ENCODE measurements around the gene C4orf17.
"Not testable (repeated sequence)": the region's sequence is repeated elsewhere in the genome, so short reads cannot be mapped to it uniquely, and the experiment has no call there.

Gene C4orf17

DNA sequence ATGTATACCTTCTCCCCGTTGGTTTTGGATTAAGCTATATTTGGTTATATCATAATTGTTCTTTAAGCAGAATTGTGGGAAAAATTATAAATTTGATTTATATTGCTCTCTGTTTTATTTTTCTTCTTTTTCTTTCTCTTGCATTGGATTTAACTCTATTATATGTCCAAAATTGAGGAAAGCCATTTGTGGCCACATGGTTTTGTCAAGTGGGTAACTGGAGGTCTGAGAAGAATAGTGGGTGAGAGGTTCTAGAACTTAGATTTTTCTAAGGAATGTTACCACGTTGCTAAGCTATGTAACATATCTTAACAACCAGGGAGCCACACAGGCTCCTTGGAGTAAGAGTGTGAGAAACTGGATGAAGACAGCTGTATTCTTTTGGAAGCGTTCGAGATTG lies at the start of gene C4orf17:
Gene C4orf17, plus strand, starts transcription at position 301 of the 400 bp plus-strand sequence. CDS start 2,061 bp downstream, outside the sequence.
- no peak for DNase-seq

DNA sequence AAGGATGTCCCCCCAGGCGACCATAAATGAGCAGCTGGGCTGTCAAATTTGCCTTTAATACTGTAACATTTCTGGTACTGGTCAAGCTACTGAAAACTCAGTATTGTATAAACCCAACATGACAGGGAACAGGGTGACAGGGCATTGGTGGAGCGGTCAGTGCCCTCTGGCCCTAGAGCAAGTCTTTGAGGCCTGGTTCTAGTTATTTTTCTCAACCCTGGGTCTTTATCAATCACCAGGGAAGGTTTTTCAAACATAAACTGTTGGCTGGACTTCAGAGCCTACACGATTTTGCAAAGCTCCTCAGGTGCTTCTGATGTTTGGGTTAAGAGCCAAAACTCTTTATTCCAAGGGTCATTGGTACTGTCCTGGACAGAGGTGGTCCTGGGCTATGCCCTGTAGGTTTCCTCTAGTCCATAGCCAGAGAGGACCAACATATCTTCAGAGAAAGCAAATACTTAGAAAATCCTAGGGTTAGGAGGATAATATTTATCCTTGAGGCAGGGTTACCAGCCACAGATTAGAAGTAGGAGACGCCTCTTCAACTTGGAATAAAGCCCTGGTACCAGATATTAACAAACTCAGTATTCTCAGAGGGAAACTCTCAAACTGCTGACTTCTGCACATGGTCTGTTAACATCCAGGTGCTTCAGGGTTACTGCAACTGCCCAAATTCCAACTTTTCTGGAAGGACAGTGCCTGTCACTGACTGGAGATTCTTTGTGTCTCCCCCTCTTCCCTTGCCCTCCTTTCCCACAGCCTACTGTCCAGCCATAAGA lies 49.0 kb upstream of the C4orf17 start:
- DNase-seq: no peak

DNA sequence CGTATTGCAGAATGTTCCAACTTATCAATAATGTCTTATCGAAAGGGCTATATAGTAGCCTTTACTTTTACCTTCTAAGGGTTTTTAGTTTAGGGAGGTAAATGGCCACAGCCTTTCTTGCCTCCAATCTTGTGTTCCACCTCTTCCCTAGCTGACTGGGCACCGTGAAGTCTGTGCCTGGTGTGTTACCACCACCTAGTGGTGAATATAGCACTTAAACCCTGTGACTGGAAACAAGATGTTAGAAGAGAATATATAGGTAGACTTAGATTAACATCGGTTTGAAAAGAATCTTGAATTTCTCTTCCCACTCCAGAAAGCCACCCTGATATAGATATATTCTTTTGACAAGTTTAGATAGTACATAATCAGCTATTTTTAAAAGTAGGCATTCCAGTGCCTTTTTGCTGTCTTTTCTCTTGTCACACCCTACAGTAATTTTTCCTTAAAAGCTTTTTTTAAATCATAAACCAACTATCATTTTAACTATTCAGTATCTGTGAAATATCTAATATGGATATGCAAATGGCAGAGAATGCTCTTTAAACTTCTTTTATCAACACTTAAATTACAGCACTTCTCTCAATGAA lies 47.9 kb upstream of the C4orf17 start:
- DNase-seq: peak; percentile 34

DNA sequence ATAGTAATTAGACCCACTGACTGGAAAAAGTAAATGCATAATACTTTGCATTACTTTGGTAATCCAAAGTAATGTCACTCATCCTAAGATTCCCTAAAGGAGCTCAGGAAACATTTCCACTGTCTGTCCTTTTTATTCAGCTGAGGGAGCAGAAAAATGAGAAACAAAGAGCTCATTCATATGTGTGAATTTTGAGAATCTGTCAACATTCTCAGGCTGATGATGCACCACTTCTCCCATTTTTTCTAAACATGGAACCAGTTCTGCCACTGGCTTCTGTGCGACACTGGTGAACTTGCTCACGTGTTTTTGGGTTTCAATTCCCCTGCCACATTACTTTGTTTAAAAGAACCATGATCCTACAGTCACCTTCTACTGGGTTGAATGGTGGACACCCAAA lies 47.3 kb upstream of the C4orf17 start:
- no peak for DNase-seq

DNA sequence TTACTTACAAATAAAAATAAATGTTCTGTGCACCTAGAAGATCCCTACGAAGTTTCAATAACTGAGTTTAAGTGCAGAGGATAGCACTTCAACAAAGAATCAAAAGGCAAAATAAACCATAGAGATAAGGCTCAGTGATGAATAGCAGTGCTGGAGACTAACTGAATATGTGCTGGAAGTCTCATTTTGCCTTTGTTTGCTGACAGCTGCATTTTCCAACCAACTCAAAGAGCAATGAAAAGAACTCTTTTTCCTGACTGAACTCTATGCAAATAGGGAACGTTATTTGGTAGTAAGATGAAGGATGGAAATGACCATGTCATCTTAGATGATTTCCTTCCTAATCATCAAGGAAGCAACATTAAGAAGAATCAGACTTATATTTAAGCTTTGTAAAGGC lies 42.9 kb upstream of the C4orf17 start:
- no peak for DNase-seq

DNA sequence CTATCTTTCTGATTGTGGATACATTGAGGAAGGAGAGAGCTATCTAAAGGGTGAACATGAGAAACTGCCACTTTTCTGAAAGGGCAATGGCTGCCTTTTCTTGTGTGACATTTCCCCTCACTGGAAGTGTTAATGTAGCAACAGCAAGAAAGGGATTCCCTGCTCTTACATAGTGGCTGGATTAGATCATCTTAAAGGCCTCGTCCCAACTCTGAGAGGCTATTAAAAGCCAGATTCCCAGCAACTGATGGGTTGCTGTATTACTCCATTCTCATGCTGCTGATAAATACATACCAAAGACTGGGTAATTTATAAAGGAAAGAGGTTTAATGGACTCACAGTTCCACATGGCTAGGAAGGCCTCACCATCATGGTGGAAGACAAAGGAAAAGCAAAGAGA lies 41.9 kb upstream of the C4orf17 start:
- DNase-seq: no peak

DNA sequence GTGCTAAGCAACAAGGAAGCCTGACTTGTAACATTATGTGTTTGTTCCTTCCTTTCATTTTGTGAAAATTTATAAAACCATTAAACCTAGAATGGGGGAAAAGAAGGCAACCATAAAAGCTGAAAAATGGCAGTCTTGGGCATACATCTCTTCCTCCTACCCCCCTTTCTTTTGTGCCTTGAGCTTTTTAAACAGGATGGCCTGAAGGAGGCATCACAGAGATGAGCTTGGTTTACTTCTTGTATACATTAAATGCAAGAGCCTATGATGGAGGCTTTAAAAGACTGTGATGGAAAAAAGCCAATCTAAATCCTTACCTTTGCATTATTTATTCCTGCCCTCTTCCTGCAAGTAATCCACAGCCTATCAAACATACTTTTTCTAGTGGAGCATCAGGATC lies 39.5 kb upstream of the C4orf17 start:
- DNase-seq: no peak

DNA sequence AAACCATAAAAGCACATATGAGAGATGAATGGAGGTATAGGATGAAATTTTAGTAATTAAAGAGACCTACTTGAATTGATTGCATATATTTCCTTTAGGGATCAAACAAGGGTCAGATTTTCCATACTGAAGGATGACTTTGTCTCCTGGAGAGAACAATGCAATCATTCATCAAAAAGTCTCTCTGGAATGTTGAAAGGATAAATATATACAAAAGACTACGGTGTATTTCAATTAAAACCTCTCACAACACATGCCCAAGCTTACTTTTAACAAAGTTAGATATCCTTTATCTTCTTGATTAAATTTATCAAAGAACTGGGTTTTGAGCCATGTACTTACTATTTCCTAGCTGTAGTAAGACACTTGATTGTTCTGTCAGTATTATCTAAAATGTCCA lies 38.9 kb upstream of the C4orf17 start:
- DNase-seq: no peak

DNA sequence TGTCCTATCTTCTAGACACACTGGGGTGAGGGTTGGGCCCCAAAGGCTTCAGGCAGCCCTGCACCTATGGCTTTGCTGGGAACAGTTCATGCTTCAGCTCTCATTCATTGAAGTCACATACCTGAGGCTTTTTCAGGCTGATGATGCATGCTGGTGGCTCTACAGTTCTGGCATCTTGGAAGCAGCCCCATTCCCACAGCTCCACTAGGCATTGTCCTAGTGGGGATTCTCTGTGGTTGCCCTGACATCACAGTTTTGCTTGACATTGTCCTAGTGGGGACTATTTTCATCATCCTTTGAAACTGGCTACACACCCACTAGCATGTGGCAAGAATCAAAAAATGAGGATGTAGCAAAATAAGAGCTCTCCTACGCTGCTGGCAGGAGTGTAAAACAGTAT lies 37.7 kb upstream of the C4orf17 start:
- no peak for DNase-seq

DNA sequence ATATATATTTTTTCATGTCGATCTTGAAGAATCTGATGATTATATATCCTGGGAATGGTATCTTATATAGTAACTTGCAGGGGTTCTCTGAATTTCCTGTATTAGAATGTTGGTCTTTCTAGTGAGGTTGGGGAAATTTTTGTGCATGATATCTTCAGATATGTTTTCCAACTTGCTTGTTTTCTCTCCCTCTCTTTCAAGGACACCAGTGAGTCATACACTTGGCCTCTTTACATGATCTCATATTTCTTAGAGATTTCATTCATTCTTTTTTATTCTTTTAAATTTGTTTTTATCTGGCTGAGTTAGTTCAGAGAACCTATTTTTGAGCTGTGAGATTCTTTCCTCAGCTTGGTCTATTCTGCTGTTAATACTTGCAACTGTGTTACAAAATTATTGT lies 27.2 kb upstream of the C4orf17 start:
- no peak for DNase-seq

DNA sequence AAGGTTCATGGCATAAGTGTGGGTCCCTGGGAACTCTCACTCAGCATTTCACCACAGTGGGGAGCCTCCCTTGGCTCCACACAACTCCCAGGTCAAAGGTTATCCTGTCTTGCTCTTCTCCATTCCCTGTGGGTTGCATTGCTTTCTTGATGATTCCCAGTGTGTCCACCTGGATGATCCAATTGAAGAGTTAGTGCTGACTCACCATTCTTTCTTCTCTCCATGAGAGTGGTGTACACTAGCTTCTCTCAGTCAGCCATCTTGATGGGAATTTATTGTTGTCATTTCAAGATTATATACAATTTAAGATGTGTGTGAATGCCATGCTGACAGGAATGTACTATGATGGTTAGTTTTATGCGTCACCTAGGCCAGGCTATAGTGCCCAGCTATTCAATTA lies 25.6 kb upstream of the C4orf17 start:
- no peak for DNase-seq

DNA sequence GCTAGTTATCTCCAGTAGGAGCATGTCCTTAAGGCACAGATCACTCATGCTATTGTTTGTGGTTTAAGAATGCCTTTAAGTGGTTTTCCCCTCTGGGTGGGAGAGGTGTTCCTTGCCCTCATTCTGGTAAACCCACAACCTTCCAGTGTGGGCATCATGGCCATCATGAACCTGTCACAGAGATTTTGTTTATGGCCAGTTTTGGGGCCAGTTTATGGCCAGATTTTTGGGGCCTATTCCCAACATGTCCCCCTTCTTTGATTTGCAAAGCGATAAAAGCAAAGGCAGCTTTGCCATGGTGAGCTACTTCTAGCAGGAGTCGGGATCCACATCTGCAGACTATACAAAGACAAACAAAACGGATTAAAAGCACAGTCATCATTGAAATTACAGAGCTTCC lies 24.2 kb upstream of the C4orf17 start:
- not testable (repeated sequence) for DNase-seq

DNA sequence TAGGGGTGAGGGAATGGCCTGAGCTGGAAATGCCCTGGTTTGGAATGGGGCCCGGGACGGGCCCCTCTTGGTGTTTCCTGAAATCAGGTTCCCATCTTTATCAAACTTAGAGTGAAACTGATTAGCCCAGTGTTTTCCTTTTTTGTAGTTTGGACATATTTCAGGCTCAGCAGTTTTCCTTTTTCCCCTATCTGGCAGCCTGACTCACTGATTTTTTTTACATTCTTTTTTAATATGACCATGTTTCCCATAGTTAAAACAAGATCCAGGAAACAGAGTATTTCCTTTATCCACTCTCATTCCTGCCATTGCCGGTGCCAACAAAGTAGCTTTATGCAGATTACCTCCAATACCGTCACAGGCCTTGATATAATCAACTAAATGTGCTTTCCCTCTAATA lies 20.5 kb upstream of the C4orf17 start:
- no peak for DNase-seq

DNA sequence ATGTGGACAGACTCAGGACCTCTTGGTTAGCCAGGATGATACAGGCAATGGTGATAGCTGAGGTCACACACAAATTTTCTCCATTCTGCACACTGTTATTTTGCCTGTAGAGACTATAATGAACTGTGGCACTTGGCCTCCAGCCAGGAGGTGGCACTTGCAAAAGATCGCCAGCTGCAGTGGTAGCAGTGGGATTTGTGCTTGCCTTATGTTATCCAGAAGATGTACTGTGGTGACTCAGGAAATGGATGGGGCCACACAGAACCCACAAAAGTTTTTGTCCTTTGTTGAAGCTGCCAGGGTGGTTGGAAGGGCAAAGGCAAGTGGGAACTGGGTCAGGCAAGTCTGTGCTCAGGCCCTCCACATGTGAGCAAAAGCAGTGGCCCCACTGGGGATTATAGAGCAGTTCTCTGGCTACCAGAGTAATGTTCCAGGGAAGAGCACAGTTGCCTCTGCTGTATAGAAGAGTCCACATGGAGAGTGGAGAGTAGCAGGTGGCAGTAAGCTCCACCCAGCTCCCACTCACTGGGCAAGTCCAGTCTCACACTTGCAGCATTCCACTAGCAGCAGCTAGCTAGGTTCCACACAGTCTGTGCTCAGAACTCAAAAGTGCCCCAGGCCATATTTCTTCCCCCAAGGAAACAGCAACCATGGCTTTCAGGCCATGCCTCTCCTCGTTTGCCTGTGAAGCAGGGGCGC lies 5.9 kb upstream of the C4orf17 start:
- DNase-seq: no peak

DNA sequence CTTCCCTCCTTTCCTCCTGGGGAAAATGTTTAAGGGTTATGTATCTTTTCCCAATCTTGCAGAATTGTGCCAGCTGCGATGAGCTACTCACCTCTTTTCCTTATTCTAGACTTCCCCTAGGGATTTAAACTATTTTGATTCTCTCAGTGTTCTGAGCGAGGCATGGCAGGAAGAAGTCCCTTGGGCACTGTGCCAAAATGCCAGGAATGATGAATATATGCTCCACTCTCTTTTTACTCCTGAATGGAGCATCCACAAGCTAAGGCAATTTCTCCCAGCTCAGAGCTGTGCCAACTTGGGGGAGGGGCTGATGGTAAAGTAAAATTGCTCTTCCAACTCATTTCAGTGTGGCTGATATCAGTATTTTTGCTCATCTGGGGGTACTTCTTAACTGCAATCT lies 4.0 kb upstream of the C4orf17 start:
- DNase-seq: no peak

DNA sequence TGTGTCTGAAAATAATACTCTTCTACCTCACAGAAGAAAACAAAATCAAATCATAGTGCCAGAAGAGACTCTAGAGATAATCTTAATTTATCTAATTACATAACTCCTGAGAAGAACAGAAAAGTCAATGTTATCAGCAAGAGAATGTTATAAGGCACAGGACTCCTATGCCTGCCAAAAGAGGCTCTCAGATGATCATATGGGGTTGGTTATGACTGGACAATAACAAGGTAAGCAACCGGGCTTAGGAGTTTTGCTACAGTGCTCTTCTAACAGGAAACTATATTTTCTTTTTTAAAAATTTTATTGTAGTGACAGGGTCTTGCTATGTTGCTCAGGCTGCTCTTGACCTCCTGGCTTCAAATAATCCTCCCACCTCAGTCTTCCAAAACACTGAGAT lies 3.5 kb upstream of the C4orf17 start:
- DNase-seq: no peak

DNA sequence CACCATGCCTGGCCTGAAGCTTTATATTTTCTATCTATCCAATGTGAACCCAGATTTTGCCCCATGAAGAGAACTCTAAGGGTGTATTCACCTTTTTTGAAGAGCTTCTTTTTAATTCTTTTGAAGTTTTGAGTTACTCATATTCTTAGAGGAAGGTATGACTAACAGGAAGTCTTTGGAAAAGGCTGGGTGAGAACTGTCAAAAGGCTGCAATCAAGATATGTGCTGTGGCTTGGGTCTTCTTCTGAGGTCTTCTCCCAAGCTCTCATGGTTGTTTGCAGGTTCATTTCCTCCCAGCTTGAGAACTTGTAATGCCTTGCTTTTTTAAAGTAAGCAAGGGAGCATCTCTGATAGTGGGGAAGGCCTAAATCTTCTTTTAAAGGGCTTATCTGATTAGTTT lies 3.1 kb upstream of the C4orf17 start:
- peak; percentile 12 for DNase-seq

DNA sequence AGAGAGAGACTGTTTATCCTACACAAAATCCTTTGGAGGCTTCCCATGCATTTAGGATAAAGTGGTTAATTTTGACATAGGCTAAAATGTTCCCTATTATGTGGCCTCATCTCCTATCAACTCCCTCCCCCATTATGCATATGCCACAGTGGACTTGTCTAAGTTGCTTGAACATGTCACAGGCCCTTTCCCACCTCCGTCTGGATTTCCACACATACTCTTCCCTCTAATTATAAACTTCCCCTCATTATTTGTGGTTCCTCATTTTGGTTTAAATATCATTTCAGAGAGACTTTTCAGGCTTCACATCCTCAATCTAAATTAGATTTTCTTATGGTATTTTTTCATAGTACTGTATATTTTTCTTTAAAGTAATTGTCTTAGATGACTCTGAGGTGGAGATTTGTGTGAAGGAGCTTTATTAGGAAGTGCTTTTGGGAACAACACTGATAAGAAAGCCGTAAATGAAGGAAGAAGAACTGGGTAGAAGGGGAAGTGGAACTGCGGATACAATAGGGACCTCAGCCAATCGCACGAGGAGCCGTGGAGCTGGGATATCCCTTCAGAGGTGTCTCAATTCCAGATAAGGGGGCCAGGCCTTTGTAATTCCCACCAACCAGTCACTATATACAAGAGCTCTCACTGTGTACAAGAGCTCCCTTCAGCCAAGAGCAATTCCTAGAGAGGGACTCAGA lies 7.9 kb downstream of the C4orf17 start:
- no peak for DNase-seq

DNA sequence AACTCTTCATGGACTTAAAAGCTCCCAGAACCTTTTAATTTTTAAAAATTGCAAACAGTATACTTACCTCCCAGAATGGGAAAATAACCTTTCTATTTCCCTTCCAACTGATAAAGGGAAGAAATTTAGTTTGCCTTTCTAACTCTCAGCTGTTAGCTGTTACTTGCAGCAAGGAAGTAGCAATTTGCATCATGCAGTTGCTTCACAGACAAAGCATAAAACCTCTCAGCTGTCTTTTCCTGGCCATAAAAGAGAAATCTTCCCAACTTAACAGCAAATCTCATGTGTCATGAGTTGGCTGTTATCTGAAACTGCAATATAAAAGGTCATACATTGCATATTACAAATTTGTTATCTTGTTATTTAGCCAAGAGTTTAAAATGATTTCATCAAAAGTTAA lies 18.4 kb downstream of the C4orf17 start:
- DNase-seq: no peak

DNA sequence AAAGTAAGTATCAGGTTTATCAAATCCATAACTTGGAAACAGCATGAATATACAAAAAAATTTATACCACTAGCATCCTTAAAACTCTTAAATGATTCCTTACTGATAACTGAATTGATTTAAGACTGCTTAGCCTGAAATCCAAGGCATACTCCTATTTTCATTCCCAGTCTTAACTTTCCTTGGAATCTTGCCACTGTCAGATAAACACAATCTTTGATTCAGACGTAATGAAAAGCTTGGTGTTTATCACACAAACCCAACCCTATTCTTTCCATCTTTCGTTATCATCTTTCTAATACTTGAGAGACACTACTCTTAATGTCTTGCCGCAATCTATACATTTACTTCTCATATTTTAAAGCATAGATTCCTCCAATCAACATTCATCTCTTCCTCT lies 19.1 kb downstream of the C4orf17 start:
- no peak for DNase-seq

DNA sequence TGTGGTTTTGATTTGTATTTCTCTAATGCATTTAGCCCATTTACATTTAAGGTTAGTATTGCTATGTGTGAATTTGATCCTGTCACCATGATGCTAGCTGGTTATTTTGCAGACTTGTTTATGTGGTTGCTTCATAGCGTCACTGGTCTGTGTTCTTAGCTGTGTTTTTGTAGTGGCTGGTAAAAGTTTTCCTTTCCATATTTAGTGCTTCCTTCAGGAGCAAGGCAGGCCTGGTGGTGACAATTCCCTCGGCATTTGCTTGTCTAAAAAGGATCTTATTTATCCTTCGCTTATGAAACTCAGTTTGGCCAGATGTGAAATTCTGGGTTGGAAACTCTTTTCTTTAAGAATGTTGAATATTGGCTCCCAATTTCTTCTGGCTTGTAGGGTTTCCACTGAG lies 23.9 kb downstream of the C4orf17 start:
- DNase-seq: not testable (repeated sequence)

DNA sequence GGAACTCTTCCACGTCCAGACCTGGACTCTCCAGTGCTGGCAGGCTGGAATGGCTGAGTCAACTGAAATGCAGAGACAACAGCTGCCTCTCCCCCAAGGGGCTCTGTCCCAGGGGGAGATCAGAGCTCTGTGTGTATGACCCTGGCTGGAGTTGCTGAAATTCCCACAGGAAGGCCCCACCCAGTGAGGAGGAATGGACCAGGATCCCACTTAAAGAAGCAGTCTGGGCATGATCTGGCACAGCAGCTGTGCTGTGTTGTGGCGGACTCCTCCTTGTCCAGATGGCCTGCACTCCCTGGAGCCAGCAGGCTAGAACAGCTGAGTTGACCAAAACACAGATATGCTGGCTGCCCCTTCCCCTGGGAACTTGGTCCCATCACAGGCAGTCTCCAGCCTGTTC lies 25.4 kb downstream of the C4orf17 start:
- no peak for DNase-seq

DNA sequence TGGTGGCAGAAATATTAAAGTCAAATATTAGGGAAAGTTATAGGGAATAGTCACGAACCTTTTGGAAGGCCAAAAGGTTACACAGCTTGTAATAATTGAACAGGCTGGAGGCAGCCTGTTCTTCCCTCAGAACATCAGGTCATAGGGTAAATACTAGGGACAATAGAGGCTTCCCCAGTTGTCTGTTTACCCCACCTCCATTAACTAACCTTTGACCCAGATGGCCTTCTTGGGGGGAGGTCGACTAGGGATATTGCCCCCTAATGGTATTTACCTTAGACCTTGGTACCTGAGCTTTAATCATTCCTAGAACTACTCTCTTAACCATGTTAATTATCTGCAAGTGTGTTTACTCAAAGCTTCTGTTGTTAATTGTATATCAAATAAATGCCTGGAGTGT lies 26.0 kb downstream of the C4orf17 start:
- no peak for DNase-seq

DNA sequence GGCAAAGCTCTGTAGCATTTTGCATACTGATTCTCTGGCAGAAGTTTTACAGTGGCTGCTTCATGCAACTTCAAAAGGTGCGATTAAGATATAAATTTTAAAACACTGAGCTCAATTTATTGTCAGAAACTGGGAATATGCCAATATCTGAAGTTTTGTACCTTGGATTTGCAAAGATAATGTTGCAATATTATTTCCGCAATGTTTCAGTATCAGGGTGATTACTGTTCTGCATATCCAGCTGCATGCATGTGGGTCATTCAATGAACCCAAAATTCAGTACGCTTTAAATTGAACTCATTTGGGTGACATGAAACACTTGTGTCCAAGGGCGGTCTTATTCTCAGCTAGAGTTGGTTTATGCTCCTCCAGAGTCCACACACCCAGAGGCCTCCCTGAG lies 26.9 kb downstream of the C4orf17 start:
- DNase-seq: no peak

Data from activated gamma-delta T cell treated with Interleukin-2 at 50 U/mL for 16 hours (primary cell).